ENCODE data around the gene C1QTNF2. TPM values are rescaled to one million over a fixed set of nuclear protein-coding genes. Genes with fewer than 3 reads are reported as not detected.

The C1QTNF2 gene
- total and polyA plus RNA-seq, 2 of the 13 experiments (the other 11 are each of a cell fraction or from before 2014, with no cell fraction given) = not detected

DNA sequence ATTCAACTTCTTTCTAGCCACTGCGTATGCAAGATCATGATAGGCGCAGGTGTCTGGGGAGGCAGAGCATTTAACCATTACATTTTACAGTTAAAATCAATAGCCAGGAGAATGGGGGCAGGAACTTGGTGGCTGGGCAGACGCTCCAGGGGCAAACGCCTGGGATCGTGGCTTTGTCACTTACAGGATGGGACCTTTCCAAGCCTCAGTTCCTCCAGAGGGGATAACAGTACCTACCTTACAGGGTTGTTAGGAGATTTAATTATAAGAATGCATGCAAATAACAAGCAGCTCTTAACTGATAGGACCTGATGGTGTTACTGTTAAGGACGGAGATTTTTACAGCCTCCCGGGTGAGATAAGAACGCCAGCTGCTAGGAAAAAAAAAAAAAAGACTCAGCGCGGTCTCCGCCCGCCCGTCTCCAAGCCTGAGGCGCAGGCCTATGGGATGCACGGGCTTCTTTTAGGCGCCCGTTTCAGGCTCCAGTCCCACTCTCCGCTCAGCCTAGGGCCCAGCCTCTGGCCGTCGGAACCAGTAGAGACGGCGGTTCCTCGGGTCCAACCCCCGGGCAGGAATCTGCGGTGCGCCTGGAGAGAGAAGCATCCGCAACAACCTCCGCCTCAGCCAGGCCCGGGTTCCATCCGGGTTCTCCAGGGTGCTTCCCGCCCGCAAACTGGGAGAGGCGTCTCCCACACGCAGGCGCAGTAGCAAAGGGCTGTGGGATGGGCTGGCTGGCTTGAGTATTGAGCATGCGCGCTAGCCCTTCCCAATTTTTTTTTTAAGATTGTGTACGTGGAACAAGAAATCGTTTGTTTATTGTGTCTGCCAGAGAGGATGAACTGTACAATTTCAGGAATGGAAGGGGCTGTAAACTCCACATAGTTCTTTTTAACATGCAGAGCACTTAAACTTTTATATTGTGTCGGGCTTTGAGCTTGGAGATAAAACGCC lies 29.3 kb upstream of the C1QTNF2 start, which contains the start of gene FAM200C (continued):
- TF ChIP-seq KMT2B (CRISPR knock-in tag; IDR thresholded peaks at IDR 0.05) = peak; percentile 67; the same call in 1 of the 2 replicates
- TF ChIP-seq, protein P1, sequence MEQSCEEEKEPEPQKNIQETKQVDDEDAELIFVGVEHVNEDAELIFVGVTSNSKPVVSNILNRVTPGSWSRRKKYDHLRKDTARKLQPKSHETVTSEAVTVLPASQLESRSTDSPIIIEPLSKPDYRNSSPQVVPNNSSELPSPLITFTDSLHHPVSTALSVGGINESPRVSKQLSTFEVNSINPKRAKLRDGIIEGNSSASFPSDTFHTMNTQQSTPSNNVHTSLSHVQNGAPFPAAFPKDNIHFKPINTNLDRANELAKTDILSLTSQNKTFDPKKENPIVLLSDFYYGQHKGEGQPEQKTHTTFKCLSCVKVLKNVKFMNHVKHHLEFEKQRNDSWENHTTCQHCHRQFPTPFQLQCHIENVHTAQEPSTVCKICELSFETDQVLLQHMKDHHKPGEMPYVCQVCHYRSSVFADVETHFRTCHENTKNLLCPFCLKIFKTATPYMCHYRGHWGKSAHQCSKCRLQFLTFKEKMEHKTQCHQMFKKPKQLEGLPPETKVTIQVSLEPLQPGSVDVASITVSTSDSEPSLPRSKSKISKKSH (CRISPR knock-in tag; IDR thresholded peaks at IDR 0.05; ENCODE audit: borderline replicate concordance) = peak; percentile 89
- TF ChIP-seq NFYB (CRISPR knock-in tag; IDR thresholded peaks at IDR 0.05) = no peak
- no peak for TF ChIP-seq CBX1 (IDR thresholded peaks at IDR 0.05; ENCODE audit: low read depth)
- TF ChIP-seq ZNF136 (CRISPR knock-in tag; IDR thresholded peaks at IDR 0.05; ENCODE audit: low read depth) = no peak
- TF ChIP-seq XBP1 (CRISPR knock-in tag; IDR thresholded peaks at IDR 0.05) = no peak
- TF ChIP-seq REXO4 (CRISPR knock-in tag; IDR thresholded peaks at IDR 0.05; ENCODE audit: borderline replicate concordance) = no peak
- TF ChIP-seq ZNF337 (CRISPR knock-in tag; IDR thresholded peaks at IDR 0.05; ENCODE audit: borderline replicate concordance, low read depth) = 0 out of 2 replicates have a peak, but pooled peaks have one; percentile 40
- TF ChIP-seq, protein P2, sequence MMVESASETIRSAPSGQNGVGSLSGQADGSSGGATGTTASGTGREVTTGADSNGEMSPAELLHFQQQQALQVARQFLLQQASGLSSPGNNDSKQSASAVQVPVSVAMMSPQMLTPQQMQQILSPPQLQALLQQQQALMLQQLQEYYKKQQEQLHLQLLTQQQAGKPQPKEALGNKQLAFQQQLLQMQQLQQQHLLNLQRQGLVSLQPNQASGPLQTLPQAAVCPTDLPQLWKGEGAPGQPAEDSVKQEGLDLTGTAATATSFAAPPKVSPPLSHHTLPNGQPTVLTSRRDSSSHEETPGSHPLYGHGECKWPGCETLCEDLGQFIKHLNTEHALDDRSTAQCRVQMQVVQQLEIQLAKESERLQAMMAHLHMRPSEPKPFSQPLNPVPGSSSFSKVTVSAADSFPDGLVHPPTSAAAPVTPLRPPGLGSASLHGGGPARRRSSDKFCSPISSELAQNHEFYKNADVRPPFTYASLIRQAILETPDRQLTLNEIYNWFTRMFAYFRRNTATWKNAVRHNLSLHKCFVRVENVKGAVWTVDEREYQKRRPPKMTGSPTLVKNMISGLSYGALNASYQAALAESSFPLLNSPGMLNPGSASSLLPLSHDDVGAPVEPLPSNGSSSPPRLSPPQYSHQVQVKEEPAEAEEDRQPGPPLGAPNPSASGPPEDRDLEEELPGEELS (CRISPR knock-in tag; IDR thresholded peaks at IDR 0.05) = no peak; the same call in 1 of the 2 replicates
- no peak for TF ChIP-seq CREB1 (IDR thresholded peaks at IDR 0.05)
- no peak for TF ChIP-seq CREB1 (CRISPR knock-in tag; IDR thresholded peaks at IDR 0.05)
- peak; percentile 80 for TF ChIP-seq DR1 (CRISPR knock-in tag; IDR thresholded peaks at IDR 0.05)
- TF ChIP-seq XRCC5 (optimal IDR thresholded peaks at IDR 0.05; ENCODE audit: low read length) = no peak
- TF ChIP-seq, protein P3, sequence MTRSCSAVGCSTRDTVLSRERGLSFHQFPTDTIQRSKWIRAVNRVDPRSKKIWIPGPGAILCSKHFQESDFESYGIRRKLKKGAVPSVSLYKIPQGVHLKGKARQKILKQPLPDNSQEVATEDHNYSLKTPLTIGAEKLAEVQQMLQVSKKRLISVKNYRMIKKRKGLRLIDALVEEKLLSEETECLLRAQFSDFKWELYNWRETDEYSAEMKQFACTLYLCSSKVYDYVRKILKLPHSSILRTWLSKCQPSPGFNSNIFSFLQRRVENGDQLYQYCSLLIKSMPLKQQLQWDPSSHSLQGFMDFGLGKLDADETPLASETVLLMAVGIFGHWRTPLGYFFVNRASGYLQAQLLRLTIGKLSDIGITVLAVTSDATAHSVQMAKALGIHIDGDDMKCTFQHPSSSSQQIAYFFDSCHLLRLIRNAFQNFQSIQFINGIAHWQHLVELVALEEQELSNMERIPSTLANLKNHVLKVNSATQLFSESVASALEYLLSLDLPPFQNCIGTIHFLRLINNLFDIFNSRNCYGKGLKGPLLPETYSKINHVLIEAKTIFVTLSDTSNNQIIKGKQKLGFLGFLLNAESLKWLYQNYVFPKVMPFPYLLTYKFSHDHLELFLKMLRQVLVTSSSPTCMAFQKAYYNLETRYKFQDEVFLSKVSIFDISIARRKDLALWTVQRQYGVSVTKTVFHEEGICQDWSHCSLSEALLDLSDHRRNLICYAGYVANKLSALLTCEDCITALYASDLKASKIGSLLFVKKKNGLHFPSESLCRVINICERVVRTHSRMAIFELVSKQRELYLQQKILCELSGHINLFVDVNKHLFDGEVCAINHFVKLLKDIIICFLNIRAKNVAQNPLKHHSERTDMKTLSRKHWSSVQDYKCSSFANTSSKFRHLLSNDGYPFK (CRISPR knock-in tag; IDR thresholded peaks at IDR 0.05; ENCODE audit: borderline replicate concordance) = 0 out of 2 replicates have a peak, but pooled peaks have one; percentile 35
- TF ChIP-seq SUZ12 (IDR thresholded peaks at IDR 0.05; ENCODE audit: low read depth, low read length) = no peak
- no peak for TF ChIP-seq PPARG (CRISPR knock-in tag; conservative IDR thresholded peaks at IDR 0.05)
- no peak for TF ChIP-seq RAD21 (CRISPR knock-in tag; IDR thresholded peaks at IDR 0.05)
- no peak for TF ChIP-seq ZNF775 (CRISPR knock-in tag; IDR thresholded peaks at IDR 0.05; ENCODE audit: borderline replicate concordance)
- TF ChIP-seq, protein P4, sequence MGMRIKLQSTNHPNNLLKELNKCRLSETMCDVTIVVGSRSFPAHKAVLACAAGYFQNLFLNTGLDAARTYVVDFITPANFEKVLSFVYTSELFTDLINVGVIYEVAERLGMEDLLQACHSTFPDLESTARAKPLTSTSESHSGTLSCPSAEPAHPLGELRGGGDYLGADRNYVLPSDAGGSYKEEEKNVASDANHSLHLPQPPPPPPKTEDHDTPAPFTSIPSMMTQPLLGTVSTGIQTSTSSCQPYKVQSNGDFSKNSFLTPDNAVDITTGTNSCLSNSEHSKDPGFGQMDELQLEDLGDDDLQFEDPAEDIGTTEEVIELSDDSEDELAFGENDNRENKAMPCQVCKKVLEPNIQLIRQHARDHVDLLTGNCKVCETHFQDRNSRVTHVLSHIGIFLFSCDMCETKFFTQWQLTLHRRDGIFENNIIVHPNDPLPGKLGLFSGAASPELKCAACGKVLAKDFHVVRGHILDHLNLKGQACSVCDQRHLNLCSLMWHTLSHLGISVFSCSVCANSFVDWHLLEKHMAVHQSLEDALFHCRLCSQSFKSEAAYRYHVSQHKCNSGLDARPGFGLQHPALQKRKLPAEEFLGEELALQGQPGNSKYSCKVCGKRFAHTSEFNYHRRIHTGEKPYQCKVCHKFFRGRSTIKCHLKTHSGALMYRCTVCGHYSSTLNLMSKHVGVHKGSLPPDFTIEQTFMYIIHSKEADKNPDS (CRISPR knock-in tag; IDR thresholded peaks at IDR 0.05) = no peak
- TF ChIP-seq CEBPG (CRISPR knock-in tag; IDR thresholded peaks at IDR 0.05) = no peak
- TF ChIP-seq ZFP62 (CRISPR knock-in tag; IDR thresholded peaks at IDR 0.05) = no peak
- TF ChIP-seq ZSCAN21 (CRISPR knock-in tag; IDR thresholded peaks at IDR 0.05; ENCODE audit: borderline replicate concordance) = peak; percentile 72; the same call in 1 of the 2 replicates
